Transverse colon (tissue), 4 donors: ENCODE results near the gene FZD8. TPM values are rescaled to one million over a fixed set of nuclear protein-coding genes. Genes with fewer than 3 reads are reported as not detected.

Source experiments
- DNase-seq: peaks from one replicate; pipeline ENCODE4 v3.0.0-alpha.2; 2019
- H3K27ac ChIP-seq, 4 donors: fragments of 200-600 bp; sonication (generic); 2 replicates each; pipeline ENCODE4 v1.5.1; 2016 to 2018; ENCODE audit warnings: inconsistent platforms in 4 of 4
- H3K27me3 ChIP-seq: fragments of 200-600 bp; sonication (generic); 2 replicates; pipeline ENCODE4 v1.5.1; 2017; ENCODE audit warnings: inconsistent platforms
- H3K36me3 ChIP-seq, 4 donors: fragments of 200-600 bp; sonication (generic); 2 replicates each; pipeline ENCODE4 v1.5.1; 2017 to 2019; ENCODE audit warnings: inconsistent platforms in 4 of 4
- H3K4me1 ChIP-seq, 4 donors: fragments of 200-600 bp; sonication (generic); 2 replicates each; pipeline ENCODE4 v1.5.1; 2017 to 2020; ENCODE audit warnings: inconsistent platforms in 4 of 4
- H3K4me3 ChIP-seq, 4 donors: fragments of 200-600 bp; sonication (generic); 1 replicate in 1 of 4; 2 replicates in 3 of 4; pipeline versions ENCODE4 v1.5.1 to v1.6.1; 2017 to 2019; ENCODE audit warnings: inconsistent platforms in 4 of 4
- H3K9me3 ChIP-seq, 2 donors: fragments of 200-600 bp; sonication (generic); 2 replicates each; pipeline ENCODE4 v1.5.1; 2017 to 2019; ENCODE audit warnings: inconsistent platforms in 2 of 2
- CTCF ChIP-seq, 5 experiments: fragments of 200-600 bp in 3 of 5; fragments of 450-650 bp in 2 of 5; sonication (generic) in 3 of 5; IDR thresholded peaks; 1 replicate in 2 of 5; 2 replicates in 3 of 5; pipeline ENCODE4 v1.5.1; 2016 to 2017; ENCODE audit warnings: antibody characterized with exemption in 5 of 5, inconsistent platforms in 3 of 5, mild to moderate bottlenecking in 2 of 5, moderate library complexity in 1 of 5
- EP300 ChIP-seq: sonication (generic); formaldehyde crosslinking; IDR thresholded peaks from one replicate; pipeline ENCODE4 v1.6.1; 2017; ENCODE audit warnings: antibody characterized with exemption, low read depth
- POLR2A ChIP-seq: fragments of 450-650 bp; IDR thresholded peaks from one replicate; pipeline ENCODE4 v1.6.1; 2016; ENCODE audit warnings: antibody characterized with exemption, mild to moderate bottlenecking, moderate library complexity
- POLR2AphosphoS5 ChIP-seq, 3 donors: sonication (generic); formaldehyde crosslinking; IDR thresholded peaks; one replicate each; pipeline ENCODE4 v1.6.1; 2016; ENCODE audit warnings: antibody characterized with exemption in 3 of 3
- WGBS, 2 donors: methylation state at CpG; one replicate each; pipeline ENCODE4 v1.1.5; 2018; ENCODE audit warnings: low coverage in 1 of 2; 5-methylcytosine and 5-hydroxymethylcytosine counted together
- in situ Hi-C, 4 donors: fragments of 200-750 bp; cut with MboI; loops; one replicate each; pipeline versions ENCODE4 v1.15.0 to v1.15.1; 2017; ENCODE audit warnings: low sequenced_read_pairs in 3 of 4, low pct_ligation_motif_present in 1 of 4, low pct_unique_long_range_greater_than_20kb in 1 of 4
- intact Hi-C: fragments of 100-400 bp; cut with DNase I; formaldehyde crosslinking; loops from one replicate; pipeline ENCODE4 v1.15.1; 2023; ENCODE audit warnings: low total_unique reads
- total RNA-seq, 4 donors: library from RNA; depleted of rRNA; stranded (reverse); fragments of >200 nt; gene quantifications; one replicate each; pipeline ENCODE4 v1.1.0, GENCODE V29; 2016

Gene FZD8
- total RNA-seq, 4 donors from 2014 or later, result 8.6 to 14.9 (median 10.6) TPM

- Histone ChIP-seq H3K9me3 (no peaks in the 10 kb centered on the region), H3K36me3 (no peaks in the 10 kb centered on the region), H3K27me3 (peaks cover 11% of the 10 kb centered on the region), H3K4me3 (peak overlapping the region; percentile 53 to 94 (median 82)), H3K4me1 (peaks cover 0 to 28% (median 26%) of the 10 kb centered on the region in 4 donors), H3K27ac (peak overlapping the region; percentile 92 to 96 (median 94))
- in situ Hi-C loops (loop anchor here (25.0 kb wide), 3 partner anchors 270 to 1145 kb away; no protein-coding TSS in a partner anchor), intact Hi-C loops (no loop called here)
- 2 to 20% methylated on average over 2 to 13 of the region's 17 CpGs for WGBS, 2 donors
- DNase-seq, result no peak
- TF ChIP-seq POLR2AphosphoS5 (IDR thresholded peaks at IDR 0.05) (no peak), EP300 (no peak), POLR2A (no peak), CTCF (IDR thresholded peaks at IDR 0.05) (no peak)
Observed at GRCh38 chr10:35642793-35643114, 658 bp upstream of the FZD8 start.

GRCh38 chr10:35641676-35642034 is 441 bp downstream of the FZD8 start:
- H3K27ac ChIP-seq, result peak overlapping the region; percentile 92 to 96 (median 94)
- H3K4me3 ChIP-seq, result peak overlapping the region; percentile 53 to 94 (median 82)
- H3K4me1 ChIP-seq, result peaks cover 0 to 28% (median 26%) of the 10 kb centered on the region in 4 donors
- no peaks in the 10 kb centered on the region for H3K9me3 ChIP-seq
- no peak for TF ChIP-seq POLR2AphosphoS5 (IDR thresholded peaks at IDR 0.05)
- TF ChIP-seq CTCF (IDR thresholded peaks at IDR 0.05), result no peak
- no peak for TF ChIP-seq EP300
- no peak for TF ChIP-seq POLR2A
- H3K27me3 ChIP-seq, result peaks cover 11% of the 10 kb centered on the region
- 0% methylated on average over 12 of the region's 54 CpGs; no CpG with 5 or more reads in 1 of the 2 donors for WGBS, 2 donors
- in situ Hi-C loops, result loop anchor here (25.0 kb wide), 3 partner anchors 271 to 1146 kb away; no protein-coding TSS in a partner anchor
- H3K36me3 ChIP-seq, result no peaks in the 10 kb centered on the region
- no peak for DNase-seq
- intact Hi-C loops, result no loop called here

- Histone ChIP-seq H3K4me1 (peaks cover 0 to 30% (median 26%) of the 10 kb centered on the region in 4 donors), H3K27me3 (peaks cover 11% of the 10 kb centered on the region), H3K27ac (peak overlapping the region; percentile 92 to 96 (median 94)), H3K36me3 (no peaks in the 10 kb centered on the region), H3K4me3 (peak overlapping the region; percentile 53 to 94 (median 82)), H3K9me3 (no peaks in the 10 kb centered on the region)
- intact Hi-C loops, result no loop called here
- in situ Hi-C loops, result loop anchor here (25.0 kb wide), 3 partner anchors 271 to 1146 kb away; no protein-coding TSS in a partner anchor
- DNase-seq, result peak; percentile 71
- TF ChIP-seq POLR2A, result peak; percentile 29
- TF ChIP-seq CTCF (IDR thresholded peaks at IDR 0.05), result no peak
- no peak for TF ChIP-seq EP300
- TF ChIP-seq POLR2AphosphoS5 (IDR thresholded peaks at IDR 0.05), result peak in 1 of 3 donors; percentile 52
- 1% methylated on average over 52 of the region's 72 CpGs; no CpG with 5 or more reads in 1 of the 2 donors for WGBS, 2 donors
Observed at GRCh38 chr10:35640951-35641675, 983 bp downstream of the FZD8 start.

GRCh38 chr10:35640474-35640873 is 1.6 kb downstream of the FZD8 start:
- Histone ChIP-seq H3K4me3 (peak overlapping the region; percentile 32 to 59 (median 38)), H3K4me1 (peaks cover 0 to 37% (median 26%) of the 10 kb centered on the region in 4 donors), H3K27ac (peak overlapping the region; percentile 51 to 69 (median 64)), H3K36me3 (no peaks in the 10 kb centered on the region), H3K27me3 (peaks cover 11% of the 10 kb centered on the region), H3K9me3 (no peaks in the 10 kb centered on the region)
- in situ Hi-C loops, result loop anchor here (25.0 kb wide), 3 partner anchors 272 to 1147 kb away; no protein-coding TSS in a partner anchor
- TF ChIP-seq POLR2A (no peak), CTCF (IDR thresholded peaks at IDR 0.05) (peak in 3 of 5 experiments; percentile 38 to 57 (median 40))
- DNase-seq, result peak; percentile 68
- intact Hi-C loops, result no loop called here
- WGBS, 2 donors, result 1 to 8% methylated on average over 5 to 17 of the region's 53 CpGs
